DND-41 (cell line): Measurements from ENCODE around the gene MS4A13.
A peak's percentile ranks its signal among the peaks of the same experiment; 100 is the strongest.

Source experiments
- ATAC-seq: fragments of 200-7000 bp; cut with Tn5 transposase; 3 replicates; pipeline ENCODE4 v1.9.1; 2021; ENCODE audit warnings: low read depth; ENCODE audit not compliant: insufficient read depth
- DNase-seq: peaks from one replicate; pipeline ENCODE4 v3.0.0-alpha.2; 2020
- H2AFZ ChIP-seq: 2 replicates; pipeline ENCODE4 v1.6.0; 2012; ENCODE audit warnings: low read depth, low read length
- H3K27ac ChIP-seq: 2 replicates; pipeline ENCODE4 v1.5.1; 2012; ENCODE audit warnings: low read length, inconsistent platforms
- H3K27me3 ChIP-seq: fragments of 200-600 bp; sonication (generic); 2 replicates; pipeline ENCODE4 v1.6.0; 2012; ENCODE audit warnings: low read length, mild to moderate bottlenecking, inconsistent platforms; ENCODE audit not compliant: insufficient read depth, poor library complexity
- H3K36me3 ChIP-seq: 2 replicates; pipeline ENCODE4 v1.5.1; 2012; ENCODE audit warnings: low read length, inconsistent platforms; ENCODE audit not compliant: insufficient read depth
- H3K4me1 ChIP-seq: 2 replicates; pipeline ENCODE4 v1.5.1; 2012; ENCODE audit warnings: mild to moderate bottlenecking, low read length; ENCODE audit not compliant: insufficient read depth
- H3K4me2 ChIP-seq: 2 replicates; pipeline ENCODE4 v1.6.0; 2012; ENCODE audit warnings: mild to moderate bottlenecking, moderate library complexity, low read length, inconsistent platforms; ENCODE audit not compliant: insufficient read depth
- H3K4me3 ChIP-seq, 2 experiments: fragments of 200-600 bp in 1 of 2; shearing (Covaris generic) in 1 of 2; 2 replicates each; pipeline ENCODE4 v1.5.1; 2012 to 2016; ENCODE audit warnings: inconsistent platforms in 2 of 2, low read length in 2 of 2, mild to moderate bottlenecking in 2 of 2, low read depth in 1 of 2, moderate library complexity in 1 of 2
- H3K79me2 ChIP-seq: 2 replicates; pipeline ENCODE4 v1.6.0; 2012; ENCODE audit warnings: low read length, inconsistent platforms; ENCODE audit not compliant: insufficient read depth
- H3K9ac ChIP-seq: 2 replicates; pipeline ENCODE4 v1.6.0; 2012; ENCODE audit warnings: low read depth, mild to moderate bottlenecking, inconsistent platforms, low read length, moderate library complexity
- H3K9me3 ChIP-seq: 2 replicates; pipeline ENCODE4 v1.5.1; 2012; ENCODE audit warnings: low read length, moderate library complexity, mild to moderate bottlenecking, inconsistent platforms; ENCODE audit not compliant: insufficient read depth, severe bottlenecking
- H4K20me1 ChIP-seq: 2 replicates; pipeline ENCODE4 v1.6.0; 2012; ENCODE audit warnings: low read length; ENCODE audit not compliant: insufficient read depth
- CTCF ChIP-seq: IDR thresholded peaks from 2 replicates; pipeline ENCODE4 v1.5.1; 2012; ENCODE audit warnings: borderline replicate concordance, low read length, moderate library complexity, mild to moderate bottlenecking; ENCODE audit not compliant: poor library complexity, severe bottlenecking; ENCODE audit errors: extremely low read depth
- EZH2 ChIP-seq: IDR thresholded peaks from 3 replicates; pipeline ENCODE4 v1.6.1; 2012; ENCODE audit warnings: borderline replicate concordance, low read depth, mild to moderate bottlenecking, moderate library complexity, low read length, inconsistent platforms; ENCODE audit not compliant: severe bottlenecking

Gene MS4A13

GRCh38 chr11:60477035-60477445 is 38.2 kb upstream of the MS4A13 start:
- no peak for DNase-seq
- Histone ChIP-seq H3K9ac (no peak overlapping the region), H3K27me3 (no peaks in the 10 kb centered on the region), H2AFZ (no peak overlapping the region), H3K4me2 (no peak overlapping the region), H3K36me3 (no peaks in the 10 kb centered on the region), H4K20me1 (no peaks in the 10 kb centered on the region), H3K4me3 (no peak overlapping the region), H3K27ac (no peak overlapping the region), H3K4me1 (no peaks in the 10 kb centered on the region), H3K79me2 (no peaks in the 10 kb centered on the region), H3K9me3 (no peaks in the 10 kb centered on the region)
- TF ChIP-seq EZH2 = no peak
- TF ChIP-seq CTCF = no peak
- no peak for ATAC-seq

GRCh38 chr11:60482361-60482760 is 32.8 kb upstream of the MS4A13 start:
- no peak overlapping the region for H3K4me3 ChIP-seq
- no peaks in the 10 kb centered on the region for H3K79me2 ChIP-seq
- H2AFZ ChIP-seq = 0 out of 2 replicates have a peak overlapping the region, but pooled peaks have one; percentile 10
- TF ChIP-seq CTCF (no peak), EZH2 (no peak)
- H3K27ac ChIP-seq = no peak overlapping the region
- DNase-seq (no peak), ATAC-seq (no peak)
- no peaks in the 10 kb centered on the region for H4K20me1 ChIP-seq
- no peak overlapping the region for H3K9ac ChIP-seq
- H3K27me3 ChIP-seq = no peaks in the 10 kb centered on the region
- no peak overlapping the region for H3K4me2 ChIP-seq
- H3K4me1 ChIP-seq = no peaks in the 10 kb centered on the region
- no peaks in the 10 kb centered on the region for H3K36me3 ChIP-seq
- H3K9me3 ChIP-seq = no peaks in the 10 kb centered on the region

GRCh38 chr11:60485987-60486386 is 29.2 kb upstream of the MS4A13 start:
- Histone ChIP-seq H3K4me3 (no peak overlapping the region), H3K9me3 (no peaks in the 10 kb centered on the region), H2AFZ (no peak overlapping the region), H3K9ac (no peak overlapping the region), H4K20me1 (no peaks in the 10 kb centered on the region), H3K36me3 (no peaks in the 10 kb centered on the region), H3K79me2 (no peaks in the 10 kb centered on the region), H3K27me3 (no peaks in the 10 kb centered on the region), H3K27ac (no peak overlapping the region), H3K4me2 (no peak overlapping the region), H3K4me1 (no peaks in the 10 kb centered on the region)
- DNase-seq (peak; percentile 6), ATAC-seq (peak; percentile 52; the same call in 1 of the 3 replicates)
- no peak for TF ChIP-seq EZH2
- TF ChIP-seq CTCF = peak; percentile 50
